ENCODE results near the gene CCNL1.

GRCh38 chr3:157182879-157183278 lies 22.9 kb upstream of the CCNL1 start:
- TF ChIP-seq CTCF (IDR thresholded peaks at IDR 0.05) (no peak), POLR2AphosphoS5 (IDR thresholded peaks at IDR 0.05) (no peak), POLR2A (IDR thresholded peaks at IDR 0.05) (no peak)
